ENCODE measurements around the gene PILRA. TPM values are rescaled to one million over a fixed set of nuclear protein-coding genes. Genes with fewer than 3 reads are reported as not detected.

PILRA gene
- total and polyA plus RNA-seq, 2 of the 13 experiments (the other 11 are each of a cell fraction or from before 2014, with no cell fraction given): 0.13 to 1.3 TPM

GRCh38 chr7:100429637-100430492 lies 56.6 kb downstream of the PILRA start, which contains the start of gene MEPCE (continued):
- TF ChIP-seq ZNF30 (CRISPR knock-in tag; IDR thresholded peaks at IDR 0.05): no peak
- TF ChIP-seq FOXA3 (CRISPR knock-in tag; IDR thresholded peaks at IDR 0.05): 0 out of 2 replicates have a peak, but pooled peaks have one; percentile 12
- no peak; the same call in 1 of the 2 replicates for TF ChIP-seq ZBTB7A (CRISPR knock-in tag; IDR thresholded peaks at IDR 0.05)
- peak; percentile 25; the same call in 1 of the 2 replicates for TF ChIP-seq ZBTB42 (CRISPR knock-in tag; IDR thresholded peaks at IDR 0.05)
- TF ChIP-seq ZNF891 (CRISPR knock-in tag; IDR thresholded peaks at IDR 0.05): peak; percentile 15; the same call in 1 of the 2 replicates
- TF ChIP-seq NR0B2 (CRISPR knock-in tag; IDR thresholded peaks at IDR 0.05): no peak; the same call in 1 of the 2 replicates
- TF ChIP-seq ZNF335 (CRISPR knock-in tag; IDR thresholded peaks at IDR 0.05): no peak
- TF ChIP-seq EZH2 (conservative IDR thresholded peaks at IDR 0.05; ENCODE audit: low read depth, low read length): no peak
- 0 out of 2 replicates have a peak, but pooled peaks have one; percentile 54 for TF ChIP-seq HINFP (CRISPR knock-in tag; IDR thresholded peaks at IDR 0.05; ENCODE audit: low read depth)
- TF ChIP-seq CTCF (CRISPR knock-in tag; IDR thresholded peaks at IDR 0.05): no peak
- 0 out of 2 replicates have a peak, but pooled peaks have one; percentile 8 for TF ChIP-seq ZBTB20 (CRISPR knock-in tag; IDR thresholded peaks at IDR 0.05; ENCODE audit: borderline replicate concordance, low read depth)
- no peak for TF ChIP-seq ZNF292 (CRISPR knock-in tag; IDR thresholded peaks at IDR 0.05; ENCODE audit: borderline replicate concordance, low read depth)
- peak; percentile 45; the same call in 1 of the 2 replicates for TF ChIP-seq ZNF501 (CRISPR knock-in tag; IDR thresholded peaks at IDR 0.05)
- no peak; the same call in 1 of the 2 replicates for TF ChIP-seq NRL (CRISPR knock-in tag; IDR thresholded peaks at IDR 0.05; ENCODE audit: borderline replicate concordance)
- peak; percentile 44; the same call in 1 of the 2 replicates for TF ChIP-seq ZNF766 (CRISPR knock-in tag; IDR thresholded peaks at IDR 0.05; ENCODE audit: borderline replicate concordance)
- peak; percentile 81; the same call in 1 of the 2 replicates for TF ChIP-seq SNAPC4 (CRISPR knock-in tag; IDR thresholded peaks at IDR 0.05)
- peak; percentile 79 for TF ChIP-seq ZNF777 (CRISPR knock-in tag; IDR thresholded peaks at IDR 0.05)
- TF ChIP-seq JDP2 (CRISPR knock-in tag; IDR thresholded peaks at IDR 0.05; ENCODE audit: borderline replicate concordance): no peak

Data from HepG2 (cell line).